HepG2 (cell line): ENCODE data around the gene FRRS1. TPM values are rescaled to one million over a fixed set of nuclear protein-coding genes. Genes with fewer than 3 reads are reported as not detected.

ENCODE experiments used
- AHDC1 ChIP-seq: sonication (generic); formaldehyde crosslinking; IDR thresholded peaks from 2 replicates; pipeline ENCODE4 v1.5.1; 2020; ENCODE audit warnings: mild to moderate bottlenecking, missing genetic modification reagents, borderline replicate concordance
- FOSL2 ChIP-seq: sonication (generic); formaldehyde crosslinking; IDR thresholded peaks from 2 replicates; pipeline ENCODE4 v1.4.0; 2020; ENCODE audit warnings: missing genetic modification reagents
- FOXK2 ChIP-seq: fragments of 450-650 bp; IDR thresholded peaks from 2 replicates; pipeline ENCODE4 v1.6.1; 2016
- FOXO1 ChIP-seq: sonication (generic); formaldehyde crosslinking; IDR thresholded peaks from 2 replicates; pipeline ENCODE4 v1.4.0; 2020; ENCODE audit warnings: missing genetic modification reagents
- KDM6A ChIP-seq: IDR thresholded peaks from 2 replicates; pipeline ENCODE4 v1.6.1; 2016; ENCODE audit warnings: low read depth
- MIXL1 ChIP-seq: IDR thresholded peaks from 2 replicates; pipeline ENCODE4 v1.6.1; 2016
- NCOR1 ChIP-seq: fragments of 200-600 bp; sonication (generic); IDR thresholded peaks from 2 replicates; pipeline ENCODE4 v1.7.0; 2017; ENCODE audit warnings: antibody characterized with exemption, low read length, borderline replicate concordance
- POGZ ChIP-seq: sonication (generic); formaldehyde crosslinking; IDR thresholded peaks from 2 replicates; pipeline ENCODE4 v1.4.0; 2020; ENCODE audit warnings: mild to moderate bottlenecking, missing genetic modification reagents
- RFX5 ChIP-seq: IDR thresholded peaks from 2 replicates; pipeline ENCODE4 v1.6.1; 2011; ENCODE audit warnings: low read depth, low read length, improper control_type of control experiment
- RXRB ChIP-seq: IDR thresholded peaks from 2 replicates; pipeline ENCODE4 v1.6.1; 2016; ENCODE audit warnings: borderline replicate concordance, missing genetic modification reagents, missing compliant biosample characterization
- TEAD2 ChIP-seq: sonication (generic); formaldehyde crosslinking; IDR thresholded peaks from 2 replicates; pipeline ENCODE4 v1.9.0; 2021; ENCODE audit warnings: missing genetic modification reagents
- TFAP4 ChIP-seq: sonication (generic); IDR thresholded peaks from 2 replicates; pipeline ENCODE4 v1.6.1; 2016; ENCODE audit warnings: low read depth, borderline replicate concordance
- TRIM24 ChIP-seq: sonication (generic); formaldehyde crosslinking; IDR thresholded peaks from 2 replicates; pipeline ENCODE4 v1.8.0; 2022; ENCODE audit warnings: mild to moderate bottlenecking, missing genetic modification reagents
- USF2 ChIP-seq, 2 experiments: sonication (generic) in 1 of 2; formaldehyde crosslinking in 1 of 2; IDR thresholded peaks; 2 replicates each; pipeline versions ENCODE4 v1.5.1 to v1.6.1; 2011 to 2020; ENCODE audit warnings: borderline replicate concordance in 1 of 2, low read depth in 1 of 2, low read length in 1 of 2, mild to moderate bottlenecking in 1 of 2, missing genetic modification reagents in 1 of 2, moderate library complexity in 1 of 2
- ZBTB20 ChIP-seq: sonication (generic); formaldehyde crosslinking; IDR thresholded peaks from 2 replicates; pipeline ENCODE4 v1.8.1; 2023; ENCODE audit warnings: missing genetic modification reagents, low read depth, mild to moderate bottlenecking, borderline replicate concordance
- ZNF10 ChIP-seq: sonication (generic); formaldehyde crosslinking; IDR thresholded peaks from 2 replicates; pipeline ENCODE4 v1.4.0; 2020; ENCODE audit warnings: mild to moderate bottlenecking, low read depth, missing genetic modification reagents, borderline replicate concordance
- ZNF12 ChIP-seq: sonication (generic); formaldehyde crosslinking; IDR thresholded peaks from 2 replicates; pipeline ENCODE4 v1.5.0; 2020; ENCODE audit warnings: missing genetic modification reagents
- ZNF232 ChIP-seq: sonication (generic); formaldehyde crosslinking; IDR thresholded peaks from 2 replicates; pipeline ENCODE4 v1.4.0; 2020; ENCODE audit warnings: missing genetic modification reagents, borderline replicate concordance
- ZNF24 ChIP-seq: fragments of 450-650 bp; IDR thresholded peaks from 2 replicates; pipeline ENCODE4 v1.6.1; 2017; ENCODE audit warnings: antibody characterized with exemption, mild to moderate bottlenecking
- ZNF335 ChIP-seq: sonication (generic); formaldehyde crosslinking; IDR thresholded peaks from 2 replicates; pipeline ENCODE4 v1.4.0; 2020; ENCODE audit warnings: missing genetic modification reagents
- ZSCAN29 ChIP-seq: sonication (generic); formaldehyde crosslinking; conservative IDR thresholded peaks from 2 replicates; pipeline ENCODE4 v1.4.0; 2020; ENCODE audit warnings: mild to moderate bottlenecking, missing genetic modification reagents
- polyA plus RNA-seq, 8 experiments: library from polyadenylated mRNA; depleted of rRNA in 3 of 8; stranded (reverse) in 7 of 8; unstranded in 1 of 8; fragments of >200 nt; fragmentation: Illumina TruSeq in 4 of 8; extraction: Trizol in 4 of 8; gene quantifications; 2 replicates each; pipeline versions ENCODE4 v1.2.1 to v1.2.3, GENCODE V29; 2011 to 2016; ENCODE audit warnings: low read depth in 4 of 8, missing spikeins in 1 of 8, mixed read lengths in 1 of 8; ENCODE audit not compliant: insufficient read depth in 1 of 8
- total RNA-seq, 5 experiments: library from RNA; depleted of rRNA; stranded (reverse); fragments of >200 nt; fragmentation: Illumina TruSeq; extraction: Trizol; gene quantifications; 2 replicates each; pipeline ENCODE4 v1.2.3, GENCODE V29; 2016; ENCODE audit warnings: low read depth in 1 of 5
- TF ChIP-seq, protein P1 (sequence below): IDR thresholded peaks from 2 replicates; pipeline ENCODE4 v1.6.1; 2012; ENCODE audit warnings: inconsistent platforms

The FRRS1 gene
- total and polyA plus RNA-seq, 2 of the 13 experiments (the other 11 are each of a cell fraction or from before 2014, with no cell fraction given), result 22.6 to 23.4 TPM

- TF ChIP-seq USF2 (IDR thresholded peaks at IDR 0.05; ENCODE audit: low read depth, low read length) (no peak), USF2 (CRISPR knock-in tag; IDR thresholded peaks at IDR 0.05; ENCODE audit: borderline replicate concordance) (no peak), ZBTB20 (CRISPR knock-in tag) (peak; percentile 82; the same call in 1 of the 2 replicates), KDM6A (0 out of 2 replicates have a peak, but pooled peaks have one; percentile 38), ZSCAN29 (peak; percentile 48; the same call in 1 of the 2 replicates), TFAP4 (peak; percentile 38; the same call in 1 of the 2 replicates), RFX5 (no peak), FOXK2 (no peak), ZNF24 (0 out of 2 replicates have a peak, but pooled peaks have one; percentile 10), TRIM24 (no peak), ZNF232 (CRISPR knock-in tag) (0 out of 2 replicates have a peak, but pooled peaks have one; percentile 64), AHDC1 (CRISPR knock-in tag) (peak; percentile 84; the same call in 1 of the 2 replicates), FOXO1 (CRISPR knock-in tag) (peak; percentile 23; the same call in 1 of the 2 replicates), ZNF10 (CRISPR knock-in tag) (no peak), NCOR1 (peak; percentile 93), ZNF12 (CRISPR knock-in tag) (peak; percentile 23; the same call in 1 of the 2 replicates), ZNF335 (CRISPR knock-in tag) (no peak), RXRB (CRISPR knock-in tag) (peak; percentile 85), FOSL2 (CRISPR knock-in tag) (peak; percentile 15; the same call in 1 of the 2 replicates), TEAD2 (CRISPR knock-in tag) (no peak), MIXL1 (CRISPR knock-in tag) (peak; percentile 75; the same call in 1 of the 2 replicates), POGZ (CRISPR knock-in tag) (peak; percentile 84)
- TF ChIP-seq, protein P1, sequence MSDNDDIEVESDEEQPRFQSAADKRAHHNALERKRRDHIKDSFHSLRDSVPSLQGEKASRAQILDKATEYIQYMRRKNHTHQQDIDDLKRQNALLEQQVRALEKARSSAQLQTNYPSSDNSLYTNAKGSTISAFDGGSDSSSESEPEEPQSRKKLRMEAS, result 0 out of 2 replicates have a peak, but pooled peaks have one; percentile 15
Observed at GRCh38 chr1:99738858-99739465, 27.5 kb downstream of the FRRS1 start (continued).
